GM13977 (cell line): ENCODE results near the gene PRKCB.

Source experiments
- DNase-seq: peaks from one replicate; pipeline ENCODE4 v3.0.0; 2012; ENCODE audit warnings: low spot score
- in situ Hi-C: fragments of 300-500 bp; cut with MboI; formaldehyde crosslinking; loops from one replicate; pipeline ENCODE4 v1.12.0; 2022; ENCODE audit warnings: low sequenced_read_pairs, low pct_unique_long_range_greater_than_20kb, mixed read lengths, inconsistent platforms; ENCODE audit not compliant: unreplicated experiment
- TF ChIP-seq, protein P1 (sequence below): IDR thresholded peaks from 2 replicates; pipeline ENCODE4 v1.5.1; 2012; ENCODE audit warnings: mild to moderate bottlenecking, control low read depth; ENCODE audit not compliant: insufficient read depth; ENCODE audit errors: extremely low read depth, missing control alignments

PRKCB gene

DNA sequence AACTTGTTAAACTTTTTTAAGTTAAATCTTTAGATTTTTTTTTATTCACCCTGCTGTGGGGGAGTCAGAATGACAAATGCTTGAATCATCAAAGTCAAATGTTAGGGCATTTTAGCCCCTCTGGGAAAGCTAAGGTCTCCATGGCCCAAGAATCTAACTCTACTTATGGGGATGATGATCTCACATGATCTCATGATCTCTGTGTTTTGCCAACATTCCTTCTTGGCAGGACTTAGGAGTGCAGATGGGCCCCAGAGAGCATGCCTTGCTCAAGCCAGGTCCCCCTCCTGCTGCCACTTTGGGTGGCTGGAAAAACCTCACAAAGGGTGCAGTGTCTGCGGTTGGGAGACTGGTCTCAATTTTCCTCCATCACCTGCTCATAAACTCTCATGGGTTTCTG lies 108.6 kb downstream of the PRKCB start:
- in situ Hi-C loops = no loop called here
- TF ChIP-seq, protein P1, sequence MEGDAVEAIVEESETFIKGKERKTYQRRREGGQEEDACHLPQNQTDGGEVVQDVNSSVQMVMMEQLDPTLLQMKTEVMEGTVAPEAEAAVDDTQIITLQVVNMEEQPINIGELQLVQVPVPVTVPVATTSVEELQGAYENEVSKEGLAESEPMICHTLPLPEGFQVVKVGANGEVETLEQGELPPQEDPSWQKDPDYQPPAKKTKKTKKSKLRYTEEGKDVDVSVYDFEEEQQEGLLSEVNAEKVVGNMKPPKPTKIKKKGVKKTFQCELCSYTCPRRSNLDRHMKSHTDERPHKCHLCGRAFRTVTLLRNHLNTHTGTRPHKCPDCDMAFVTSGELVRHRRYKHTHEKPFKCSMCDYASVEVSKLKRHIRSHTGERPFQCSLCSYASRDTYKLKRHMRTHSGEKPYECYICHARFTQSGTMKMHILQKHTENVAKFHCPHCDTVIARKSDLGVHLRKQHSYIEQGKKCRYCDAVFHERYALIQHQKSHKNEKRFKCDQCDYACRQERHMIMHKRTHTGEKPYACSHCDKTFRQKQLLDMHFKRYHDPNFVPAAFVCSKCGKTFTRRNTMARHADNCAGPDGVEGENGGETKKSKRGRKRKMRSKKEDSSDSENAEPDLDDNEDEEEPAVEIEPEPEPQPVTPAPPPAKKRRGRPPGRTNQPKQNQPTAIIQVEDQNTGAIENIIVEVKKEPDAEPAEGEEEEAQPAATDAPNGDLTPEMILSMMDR = no peak
- no peak for DNase-seq

DNA sequence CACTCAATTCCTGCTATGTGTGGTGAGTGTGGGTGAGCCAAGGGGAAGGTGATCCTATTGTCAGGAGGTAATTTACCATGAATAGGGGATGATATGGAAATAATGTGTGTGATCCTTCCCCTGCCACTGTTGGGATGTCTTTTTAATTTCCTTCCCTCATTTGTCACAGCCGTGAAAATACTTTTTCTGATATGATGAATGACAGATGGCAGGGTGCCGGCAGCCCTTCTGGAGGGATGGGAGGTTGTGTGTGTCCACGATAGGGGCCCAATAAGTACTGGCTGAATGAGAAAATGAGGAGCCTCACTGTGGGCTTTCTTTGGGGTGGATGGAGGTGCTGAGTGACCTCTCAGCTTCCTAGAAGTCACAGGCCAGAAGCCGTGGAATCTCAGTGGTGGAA lies 109.5 kb downstream of the PRKCB start:
- no peak for DNase-seq
- TF ChIP-seq, protein P1 = no peak
- in situ Hi-C loops = no loop called here

DNA sequence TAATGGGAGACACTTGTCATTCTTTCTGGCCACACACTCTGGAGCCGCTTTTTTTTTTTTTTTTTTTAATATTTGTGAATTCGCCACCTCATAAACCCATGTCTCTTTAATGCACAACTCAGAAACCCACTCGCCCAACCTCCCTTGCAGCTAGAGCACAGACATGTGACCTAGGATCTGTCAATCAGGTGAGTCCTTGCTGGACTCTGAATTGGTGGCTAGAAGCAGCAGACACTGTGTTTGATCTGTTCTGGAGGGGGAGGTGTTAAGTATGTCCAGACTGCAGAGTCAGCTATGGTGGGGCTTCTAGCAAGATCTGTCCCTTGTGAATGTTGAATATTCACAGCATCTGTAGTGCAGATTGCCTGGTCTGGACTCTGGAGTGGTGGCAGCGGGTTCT lies 112.1 kb downstream of the PRKCB start:
- TF ChIP-seq, protein P1 = no peak
- DNase-seq = no peak
- in situ Hi-C loops = no loop called here

DNA sequence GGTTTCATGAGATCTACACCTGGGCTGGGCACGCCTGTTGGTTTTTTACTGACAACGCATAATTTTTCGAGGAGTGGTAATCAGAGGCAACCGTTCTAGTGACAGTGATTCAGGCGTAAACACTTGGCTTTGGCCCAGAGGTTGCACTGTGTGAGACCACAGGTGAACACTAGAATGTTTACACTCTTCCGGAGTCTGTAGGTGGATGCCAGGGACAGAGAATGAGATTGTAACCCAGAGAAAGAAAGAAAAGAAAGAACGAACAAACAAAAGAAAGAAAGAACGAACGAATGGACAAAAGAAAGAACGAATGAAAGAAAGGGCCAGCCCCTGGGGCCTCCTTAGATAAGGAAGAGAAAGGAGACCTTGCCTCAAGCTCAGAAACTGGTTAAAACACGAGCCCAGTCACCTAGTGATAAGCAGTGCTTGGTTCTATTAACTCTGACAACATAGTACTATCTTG lies 113.2 kb downstream of the PRKCB start:
- DNase-seq = no peak
- TF ChIP-seq, protein P1 = no peak
- in situ Hi-C loops = no loop called here

DNA sequence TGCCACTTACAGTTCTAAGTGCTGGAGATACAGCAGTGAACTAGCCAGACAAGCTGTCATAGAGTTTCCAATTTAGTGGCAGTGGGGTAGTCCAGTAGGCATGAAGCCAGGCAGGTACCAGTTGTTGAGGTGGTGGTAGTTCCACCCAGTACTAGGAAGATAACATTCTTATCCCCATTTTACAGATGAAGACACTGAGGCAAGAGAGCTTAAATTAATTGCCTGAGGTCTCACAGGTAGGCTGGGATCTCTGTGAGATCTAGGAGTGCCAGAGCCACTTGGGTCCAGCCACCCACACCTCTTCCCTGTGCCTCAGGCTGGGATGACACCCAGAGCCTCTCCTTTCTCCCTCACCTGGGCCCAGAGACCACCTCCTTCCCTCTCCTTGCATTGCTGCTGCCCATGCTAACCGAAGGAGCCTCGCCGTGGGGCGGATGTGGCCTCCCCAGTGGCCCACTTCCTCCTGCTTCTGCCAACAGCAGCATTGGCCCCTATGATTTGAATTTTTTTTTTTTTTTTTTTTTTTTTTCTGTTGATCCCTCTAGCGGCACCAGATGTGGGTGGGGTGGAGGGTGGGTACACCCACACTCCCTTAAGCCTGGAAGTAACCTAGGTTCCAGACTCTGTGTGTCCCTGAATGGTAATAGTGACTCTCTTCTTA lies 114.0 kb downstream of the PRKCB start:
- TF ChIP-seq, protein P1 = no peak
- in situ Hi-C loops = no loop called here
- DNase-seq = no peak

DNA sequence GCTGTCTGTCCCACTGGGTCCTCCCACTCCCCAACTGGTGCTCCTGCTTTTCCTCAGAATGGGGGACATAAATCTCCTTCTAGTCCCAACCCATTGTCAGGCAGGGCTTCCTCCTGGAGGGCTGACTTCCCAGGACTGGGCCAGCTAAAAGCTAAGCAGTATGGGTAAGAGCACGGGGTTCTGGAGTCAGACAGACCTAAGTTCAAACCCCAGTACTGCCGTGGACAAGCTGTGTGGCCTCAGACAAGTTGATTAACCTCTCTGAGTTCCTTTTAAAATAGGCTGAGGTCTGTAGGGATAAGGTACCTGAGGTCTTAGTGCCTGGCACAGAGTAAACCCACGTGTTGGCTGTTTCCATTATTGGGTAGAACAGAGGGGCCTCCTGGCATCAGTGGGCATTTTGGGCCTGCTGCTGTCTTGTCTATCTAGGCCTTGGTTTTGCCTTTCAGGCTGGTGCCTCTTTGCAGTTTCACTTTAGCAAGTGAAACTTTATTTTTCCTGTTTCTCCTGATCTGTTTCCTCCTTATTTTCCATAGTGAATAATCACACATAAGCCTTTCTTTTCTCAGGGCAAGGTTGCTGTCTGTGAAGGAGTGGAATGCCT lies 114.6 kb downstream of the PRKCB start:
- in situ Hi-C loops = no loop called here
- DNase-seq = no peak
- TF ChIP-seq, protein P1 = no peak
